GM21825 (cell line): ENCODE results near the gene MOK.

Experiments
- ATAC-seq: cut with Tn5 transposase; IDR thresholded peaks from one replicate; pipeline ENCODE4 v1.9.1; 2021; ENCODE audit warnings: mild to moderate bottlenecking, moderate library complexity; ENCODE audit not compliant: unreplicated experiment

The MOK gene

GRCh38 chr14:102226356-102227125 is 78.4 kb downstream of the MOK start:
- no peak for ATAC-seq

GRCh38 chr14:102225936-102226335 is 79.0 kb downstream of the MOK start:
- no peak for ATAC-seq

- ATAC-seq = no peak
Observed at GRCh38 chr14:102225386-102225785, 79.6 kb downstream of the MOK start.

- ATAC-seq = no peak
Observed at GRCh38 chr14:102223682-102224081, 81.3 kb downstream of the MOK start.

GRCh38 chr14:102222751-102223150 is 82.2 kb downstream of the MOK start:
- ATAC-seq = no peak

GRCh38 chr14:102222009-102222575 is 82.9 kb downstream of the MOK start:
- no peak for ATAC-seq

- no peak for ATAC-seq
Observed at GRCh38 chr14:102221026-102221425, 83.9 kb downstream of the MOK start.

GRCh38 chr14:102220031-102220430 is 84.9 kb downstream of the MOK start:
- ATAC-seq = peak; percentile 91

GRCh38 chr14:102219316-102219715 is 85.6 kb downstream of the MOK start:
- no peak for ATAC-seq

GRCh38 chr14:102218688-102219087 is 86.3 kb downstream of the MOK start:
- no peak for ATAC-seq

GRCh38 chr14:102217987-102218421 is 87.0 kb downstream of the MOK start:
- ATAC-seq = no peak

- no peak for ATAC-seq
Observed at GRCh38 chr14:102217399-102217798, 87.6 kb downstream of the MOK start.

- no peak for ATAC-seq
Observed at GRCh38 chr14:102215576-102216250, 89.3 kb downstream of the MOK start.

- ATAC-seq = no peak
Observed at GRCh38 chr14:102215071-102215470, 89.9 kb downstream of the MOK start.

GRCh38 chr14:102213984-102214658 is 90.8 kb downstream of the MOK start:
- no peak for ATAC-seq

- ATAC-seq = no peak
Observed at GRCh38 chr14:102213470-102213869, 91.5 kb downstream of the MOK start.

GRCh38 chr14:102212845-102213244 is 92.1 kb downstream of the MOK start:
- no peak for ATAC-seq

GRCh38 chr14:102212356-102212755 is 92.6 kb downstream of the MOK start:
- no peak for ATAC-seq

- no peak for ATAC-seq
Observed at GRCh38 chr14:102211240-102211639, 93.7 kb downstream of the MOK start.

- ATAC-seq = no peak
Observed at GRCh38 chr14:102210421-102211042, 94.4 kb downstream of the MOK start.
